ENCODE measurements around the gene PAX1. TPM values are rescaled to one million over a fixed set of nuclear protein-coding genes. Genes with fewer than 3 reads are reported as not detected.

Gene PAX1
- total and polyA plus RNA-seq, 2 of the 8 experiments (the other 6 are each of a cell fraction or from before 2014, with no cell fraction given) = not detected

- Histone ChIP-seq H3K14ac (ENCODE audit: insufficient read length) (no peak overlapping the region), H3K79me1 (ENCODE audit: low read depth, low read length) (no peaks in the 10 kb centered on the region), H3K9ac (replicated peaks in 1 of 4; ENCODE audit: extremely low read depth in 1 of 4, low read depth in 3 of 4, low read length in 3 of 4) (no peak overlapping the region), H3K23me2 (ENCODE audit: low read depth, low read length) (no peaks in the 10 kb centered on the region), H2BK5ac (ENCODE audit: low read depth, low read length) (no peak overlapping the region), H3K56ac (replicated peaks; ENCODE audit: insufficient read length, low read depth, low read length) (no peak overlapping the region), H3K23ac (ENCODE audit: insufficient read length) (no peak overlapping the region), H3K4me3 (ENCODE audit: extremely low read depth in 1 of 4, insufficient read depth in 2 of 4, low read depth in 3 of 4, low read length in 4 of 4) (no peak overlapping the region), H2AFZ (ENCODE audit: low read length) (no peak overlapping the region), H3K18ac (ENCODE audit: extremely low read depth, low read length) (no peak overlapping the region), H3K4me1 (replicated peaks in 1 of 4; ENCODE audit: control insufficient read depth in 3 of 4, insufficient read depth in 4 of 4, low read length in 3 of 4) (no peaks in the 10 kb centered on the region), H3K79me2 (ENCODE audit: control insufficient read depth in 1 of 2, insufficient read depth in 2 of 2, low read length in 2 of 2) (no peaks in the 10 kb centered on the region), H3K4me2 (ENCODE audit: insufficient read depth in 1 of 2, low read depth in 2 of 2, low read length in 2 of 2) (no peak overlapping the region), H2BK120ac (replicated peaks; ENCODE audit: low read depth, low read length) (no peak overlapping the region), H3K4ac (replicated peaks; ENCODE audit: insufficient read length, low read depth, low read length) (no peak overlapping the region), H3K27ac (ENCODE audit: low read depth, low read length) (no peak overlapping the region), H4K8ac (ENCODE audit: extremely low read depth, insufficient read depth, low read length) (no peak overlapping the region), H2BK12ac (ENCODE audit: low read depth, low read length) (no peak overlapping the region), H2BK15ac (ENCODE audit: low read length) (no peak overlapping the region), H3K9me3 (ENCODE audit: insufficient read depth in 2 of 2, low read depth in 1 of 2, low read length in 1 of 2) (no peaks in the 10 kb centered on the region), H4K5ac (ENCODE audit: insufficient read length, low read depth, low read length) (no peak overlapping the region), H2BK20ac (ENCODE audit: low read length) (no peak overlapping the region), H3K36me3 (ENCODE audit: control insufficient read depth in 2 of 4, insufficient read depth in 4 of 4, low read length in 3 of 4) (no peaks in the 10 kb centered on the region), H2AK5ac (ENCODE audit: low read depth, low read length) (no peak overlapping the region), H3K27me3 (replicated peaks in 1 of 4; ENCODE audit: control insufficient read depth in 3 of 4, extremely low read depth in 1 of 4, insufficient read depth in 3 of 4, low read length in 3 of 4) (no peaks in the 10 kb centered on the region), H4K20me1 (replicated peaks in 1 of 2; ENCODE audit: control insufficient read depth in 1 of 2, insufficient read depth in 2 of 2, low read length in 2 of 2) (no peaks in the 10 kb centered on the region), H4K91ac (replicated peaks; ENCODE audit: insufficient read length, low read length) (no peak overlapping the region)
- CTCF ChIA-PET (ENCODE audit: partially characterized antibody) = interaction anchor here (0.8 kb wide), 1 partner anchor 33 kb away, joined by 3 read pairs; no protein-coding TSS in a partner anchor
- POLR2A ChIA-PET (ENCODE audit: partially characterized antibody) = no interaction called here
- FAIRE-seq = no peak
- DNase-seq (ENCODE audit: low read depth in 1 of 2, low spot score in 2 of 2) = no peak
- TF ChIP-seq FOSL1 (IDR thresholded peaks at IDR 0.05; ENCODE audit: insufficient read depth, low read depth, low read length) = no peak
- TF ChIP-seq KDM1A (IDR thresholded peaks at IDR 0.05; ENCODE audit: borderline replicate concordance, low read length) = no peak
- no peak for TF ChIP-seq TEAD4 (IDR thresholded peaks at IDR 0.05; ENCODE audit: low read depth, low read length)
- TF ChIP-seq PHF8 (conservative IDR thresholded peaks at IDR 0.05; ENCODE audit: low read depth, low read length) = no peak
- no peak for TF ChIP-seq SIX5 (IDR thresholded peaks at IDR 0.05; ENCODE audit: low read depth, low read length)
- no peak for TF ChIP-seq GABPA (IDR thresholded peaks at IDR 0.05; ENCODE audit: borderline replicate concordance, insufficient read depth, low read length)
- TF ChIP-seq TAF1 (IDR thresholded peaks at IDR 0.05; ENCODE audit: low read depth, low read length) = no peak
- TF ChIP-seq CHD1 (IDR thresholded peaks at IDR 0.05; ENCODE audit: low read depth, low read length) = no peak
- no peak for TF ChIP-seq POLR2AphosphoS5 (IDR thresholded peaks at IDR 0.05; ENCODE audit: low read depth, low read length)
- TF ChIP-seq NANOG (IDR thresholded peaks at IDR 0.05; ENCODE audit: insufficient read depth, low read depth, low read length, poor library complexity, severe bottlenecking) = no peak
- no peak for TF ChIP-seq CTBP2 (IDR thresholded peaks at IDR 0.05; ENCODE audit: borderline replicate concordance, insufficient read depth, insufficient read length, low read length)
- TF ChIP-seq KDM5A (IDR thresholded peaks at IDR 0.05; ENCODE audit: low read length) = no peak
- no peak for TF ChIP-seq NRF1 (IDR thresholded peaks at IDR 0.05; ENCODE audit: low read depth, low read length)
- WGBS, 2 experiments (ENCODE audit: extremely low coverage in 1 of 2, insufficient coverage in 1 of 2, insufficient read length in 1 of 2, insufficient replicate concordance in 2 of 2, low coverage in 1 of 2, low lambda C conversion rate in 2 of 2, missing lambda C conversion rate in 1 of 2) = 78% methylated on average over 8 of the region's 8 CpGs; no CpG with 5 or more reads in 1 of the 2 experiments
Observed at GRCh38 chr20:21661488-21662055, 43.9 kb upstream of the PAX1 start.
